Activated CD4-positive, alpha-beta T cell treated with anti-CD3 and anti-CD28 coated beads, Interleukin-2, amount 10 ng/mL, durations not matched to agents 7 days and 5 days (primary cell): ENCODE measurements around the gene SNX10. TPM values are rescaled to one million over a fixed set of nuclear protein-coding genes. Genes with fewer than 3 reads are reported as not detected.
"Not testable (repeated sequence)": the region's sequence is repeated elsewhere in the genome, so short reads cannot be mapped to it uniquely, and the experiment has no call there.

Source experiments
- CTCF ChIA-PET: fragments of 350-600 bp; sonication (Branson Sonifier 250); formaldehyde crosslinking; loops from one replicate; lab custom pipeline; 2021; ENCODE audit warnings: antibody characterized with exemption; lab: Charles Lee
- POLR2A ChIA-PET: fragments of 350-600 bp; sonication (Branson Sonifier 250); formaldehyde crosslinking; loops from one replicate; lab custom pipeline; 2021; ENCODE audit warnings: antibody characterized with exemption; lab: Charles Lee
- DNase-seq: peaks from one replicate; pipeline ENCODE4 v3.0.0-alpha.2; 2020
- H3K27ac Mint-ChIP-seq: one replicate; pipeline ENCODE4 v1.8.0; 2021; ENCODE audit warnings: mild to moderate bottlenecking, moderate library complexity, mixed read lengths
- H3K27me3 Mint-ChIP-seq: one replicate; pipeline ENCODE4 v1.8.0; 2021; ENCODE audit warnings: mixed read lengths
- H3K36me3 Mint-ChIP-seq: one replicate; pipeline ENCODE4 v1.8.0; 2021; ENCODE audit warnings: low read depth, mixed read lengths
- H3K4me1 Mint-ChIP-seq: one replicate; pipeline ENCODE4 v1.8.0; 2021; ENCODE audit warnings: mixed read lengths
- H3K4me3 Mint-ChIP-seq: one replicate; pipeline ENCODE4 v1.8.0; 2021; ENCODE audit warnings: mild to moderate bottlenecking, moderate library complexity, mixed read lengths
- H3K9me3 Mint-ChIP-seq: one replicate; pipeline ENCODE4 v1.8.0; 2021; ENCODE audit warnings: mixed read lengths
- total RNA-seq, 2 experiments: library from RNA; stranded (reverse); gene quantifications; one replicate each; pipeline ENCODE4 v1.2.3, GENCODE V29; 2021

SNX10 gene
- total RNA-seq = 10 to 100 TPM; 28.1 to 28.9 TPM

GRCh38 chr7:26291699-26292538 lies at the start of gene SNX10:
Gene SNX10 (plus strand): TSS chr7:26291862. CDS start chr7:26346443, 54,581 bp downstream.
- POLR2A ChIA-PET = interaction anchor here (0.6 to 0.8 kb wide), 2 partner anchors 87 to 136 kb away, joined by 3 read pairs; no protein-coding TSS in a partner anchor
- H3K4me3 Mint-ChIP-seq = peak within 1 kb of the TSS; percentile 92
- H3K27me3 Mint-ChIP-seq = no peaks in the 10 kb centered on the region
- DNase-seq = peak; percentile 72
- peak within 1 kb of the TSS; percentile 96 for H3K27ac Mint-ChIP-seq
- H3K9me3 Mint-ChIP-seq = no peaks in the 10 kb centered on the region
- CTCF ChIA-PET = interaction anchor here (0.7 to 1.5 kb wide), 3 partner anchors 11 to 226 kb away, joined by 3 to 4 read pairs (median 3); no protein-coding TSS in a partner anchor
- peaks cover 17% of the 10 kb centered on the region for H3K36me3 Mint-ChIP-seq
- peaks cover 40% of the 10 kb centered on the region for H3K4me1 Mint-ChIP-seq

DNA sequence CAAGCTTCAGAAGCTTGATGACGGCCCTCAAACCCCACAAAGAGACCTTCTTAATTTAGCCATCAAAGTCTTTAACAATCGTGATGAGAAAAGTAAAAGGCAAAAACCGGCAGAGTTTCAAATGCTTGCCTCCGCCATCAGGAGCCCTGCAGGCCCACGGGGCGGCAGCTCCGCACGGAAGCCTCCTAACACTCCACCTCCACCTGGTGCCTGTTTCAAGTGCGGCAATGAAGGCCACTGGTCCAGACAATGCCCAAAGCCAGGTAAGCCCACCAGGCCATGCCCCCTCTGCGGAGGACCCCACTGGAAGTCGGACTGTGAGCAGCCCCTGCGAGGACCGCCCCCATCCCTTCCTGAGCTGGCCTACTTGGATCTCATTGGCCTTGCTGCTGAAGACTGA lies 46.5 kb upstream of the SNX10 start:
- Mint-ChIP-seq H3K27ac (no peak overlapping the region), H3K9me3 (no peaks in the 10 kb centered on the region), H3K4me1 (peaks cover 2% of the 10 kb centered on the region), H3K36me3 (no peaks in the 10 kb centered on the region), H3K4me3 (no peak overlapping the region), H3K27me3 (no peaks in the 10 kb centered on the region)
- no peak for DNase-seq
- CTCF ChIA-PET = no interaction called here
- POLR2A ChIA-PET = no interaction called here

DNA sequence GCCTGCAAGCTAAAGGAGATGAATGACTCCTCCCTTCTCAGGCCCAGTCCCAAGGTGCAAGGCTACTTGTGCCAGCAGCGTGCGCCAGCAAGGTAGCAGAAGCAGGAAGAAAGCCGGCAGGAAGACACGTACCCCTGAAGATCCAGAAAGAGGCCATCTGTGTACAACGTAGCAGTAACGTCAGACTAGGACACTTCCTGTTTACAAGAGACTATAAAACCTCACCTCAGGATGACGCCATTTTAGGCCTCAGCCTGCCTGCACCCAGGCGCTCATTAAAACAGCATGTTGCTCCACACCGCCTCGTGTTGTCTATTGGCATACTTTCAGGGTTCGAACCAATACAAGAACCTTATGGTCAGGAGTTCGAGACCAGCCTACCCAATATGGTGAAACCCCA lies 41.4 kb upstream of the SNX10 start:
- DNase-seq = no peak
- CTCF ChIA-PET = interaction anchor here (0.7 kb wide), 1 partner anchor 9 kb away, joined by 3 read pairs; no protein-coding TSS in a partner anchor
- Mint-ChIP-seq H3K9me3 (no peaks in the 10 kb centered on the region), H3K36me3 (no peaks in the 10 kb centered on the region), H3K27me3 (peaks cover 3% of the 10 kb centered on the region), H3K27ac (peak overlapping the region; percentile 55), H3K4me1 (peaks cover 2% of the 10 kb centered on the region), H3K4me3 (no peak overlapping the region)
- POLR2A ChIA-PET = no interaction called here

- H3K9me3 Mint-ChIP-seq, H3K4me3 Mint-ChIP-seq, H3K27me3 Mint-ChIP-seq, H3K4me1 Mint-ChIP-seq, CTCF ChIA-PET, DNase-seq, H3K27ac Mint-ChIP-seq, POLR2A ChIA-PET, H3K36me3 Mint-ChIP-seq: not testable (repeated sequence)
Measured at GRCh38 chr7:26261866-26262265, 29.8 kb upstream of the SNX10 start.

- ChIA-PET CTCF (interaction anchor here (0.5 kb wide), 1 partner anchor 281 kb away, joined by 3 read pairs; no protein-coding TSS in a partner anchor), POLR2A (no interaction called here)
- H3K27me3 Mint-ChIP-seq = peaks cover 2% of the 10 kb centered on the region
- peaks cover 9% of the 10 kb centered on the region for H3K4me1 Mint-ChIP-seq
- peaks cover 5% of the 10 kb centered on the region for H3K9me3 Mint-ChIP-seq
- H3K27ac Mint-ChIP-seq = no peak overlapping the region
- H3K4me3 Mint-ChIP-seq = no peak overlapping the region
- DNase-seq = no peak
- no peaks in the 10 kb centered on the region for H3K36me3 Mint-ChIP-seq
Measured at GRCh38 chr7:26265065-26265464, 26.6 kb upstream of the SNX10 start.

DNA sequence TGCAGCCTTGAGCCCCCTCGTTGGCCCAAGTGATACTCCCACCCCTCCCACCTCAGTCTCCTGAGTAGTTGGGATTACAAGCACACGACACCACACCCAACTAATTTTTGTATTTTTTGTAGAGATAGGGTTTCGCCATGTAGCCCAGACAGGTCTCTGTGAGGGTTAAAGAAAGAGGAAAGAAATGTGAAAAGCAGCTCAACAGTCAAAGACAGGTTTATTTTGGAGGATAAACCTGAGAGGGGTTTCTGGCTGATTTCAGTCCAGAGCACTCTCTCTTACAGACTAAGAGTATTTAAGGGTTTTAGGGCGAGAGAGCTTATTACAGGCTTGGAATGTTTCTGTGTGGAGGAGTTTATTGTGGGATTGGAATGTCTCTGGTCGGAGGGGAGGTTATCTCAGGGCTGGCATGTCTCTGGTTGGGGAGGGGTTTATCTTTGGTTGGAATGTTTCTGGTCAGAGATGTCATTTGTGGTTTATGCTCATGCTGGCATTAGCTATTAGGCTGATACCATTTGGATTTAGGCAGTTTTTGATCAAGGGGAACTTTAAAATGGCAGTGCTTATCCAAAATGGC lies 26.1 kb upstream of the SNX10 start:
- peaks cover 5% of the 10 kb centered on the region for H3K9me3 Mint-ChIP-seq
- H3K4me1 Mint-ChIP-seq = peaks cover 9% of the 10 kb centered on the region
- no peak overlapping the region for H3K27ac Mint-ChIP-seq
- H3K27me3 Mint-ChIP-seq = peaks cover 2% of the 10 kb centered on the region
- POLR2A ChIA-PET = no interaction called here
- CTCF ChIA-PET = no interaction called here
- H3K36me3 Mint-ChIP-seq = no peaks in the 10 kb centered on the region
- no peak for DNase-seq
- H3K4me3 Mint-ChIP-seq = no peak overlapping the region

- Mint-ChIP-seq H3K4me1 (peaks cover 9% of the 10 kb centered on the region), H3K27me3 (peaks cover 5% of the 10 kb centered on the region), H3K36me3 (no peaks in the 10 kb centered on the region), H3K27ac (no peak overlapping the region), H3K4me3 (no peak overlapping the region), H3K9me3 (peaks cover 5% of the 10 kb centered on the region)
- ChIA-PET POLR2A (no interaction called here), CTCF (interaction anchor here (0.6 to 1.0 kb wide), 2 partner anchors 8 to 1006 kb away, joined by 3 to 4 read pairs; no protein-coding TSS in a partner anchor)
- no peak for DNase-seq
Measured at GRCh38 chr7:26267601-26268166, 24.0 kb upstream of the SNX10 start.

DNA sequence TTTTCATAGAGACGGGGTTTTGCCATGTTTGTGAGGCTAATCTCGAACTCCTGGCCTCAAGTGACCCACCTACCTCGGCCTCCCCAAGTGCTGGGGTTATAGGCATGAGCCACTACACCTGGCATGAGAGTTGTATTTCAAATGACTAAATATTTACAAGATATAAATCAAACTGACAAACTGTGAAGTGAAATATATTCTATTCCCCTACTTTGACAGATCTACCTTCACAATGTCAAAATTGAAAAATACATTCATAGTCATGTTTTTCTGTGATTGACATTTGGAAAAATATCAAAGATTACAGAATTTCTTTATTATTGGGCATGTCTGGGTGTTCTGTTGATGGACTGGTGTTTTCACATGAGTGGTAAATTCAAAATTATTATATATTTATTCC lies 16.4 kb upstream of the SNX10 start:
- H3K4me3 Mint-ChIP-seq = no peak overlapping the region
- peaks cover 3% of the 10 kb centered on the region for H3K27me3 Mint-ChIP-seq
- no peak for DNase-seq
- peaks cover 18% of the 10 kb centered on the region for H3K4me1 Mint-ChIP-seq
- CTCF ChIA-PET = interaction anchor here (0.6 to 1.3 kb wide), 2 partner anchors 10 to 45 kb away, joined by 3 to 6 read pairs; no protein-coding TSS in a partner anchor
- no peak overlapping the region for H3K27ac Mint-ChIP-seq
- H3K36me3 Mint-ChIP-seq = no peaks in the 10 kb centered on the region
- no peaks in the 10 kb centered on the region for H3K9me3 Mint-ChIP-seq
- POLR2A ChIA-PET = no interaction called here

DNA sequence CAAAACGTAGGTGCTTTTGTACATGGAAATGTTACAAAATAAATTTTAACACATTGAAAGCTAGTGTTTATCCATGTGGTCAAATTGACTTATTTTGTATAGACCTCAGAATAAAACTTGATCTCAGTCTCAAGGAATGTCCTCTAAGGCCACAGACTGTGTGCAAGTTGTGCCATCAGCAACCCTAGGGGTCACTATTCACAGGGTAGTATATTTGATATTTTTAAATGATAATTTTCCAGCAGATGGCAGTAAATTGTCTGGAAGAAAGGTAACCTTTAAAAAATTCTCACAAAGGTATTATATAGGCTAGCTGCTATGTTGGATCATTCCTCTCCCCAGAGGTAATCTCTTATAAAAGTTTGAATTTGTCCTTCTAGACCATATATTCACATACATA lies 12.9 kb upstream of the SNX10 start:
- Mint-ChIP-seq H3K36me3 (no peaks in the 10 kb centered on the region), H3K4me1 (peaks cover 21% of the 10 kb centered on the region), H3K9me3 (no peaks in the 10 kb centered on the region), H3K27me3 (no peaks in the 10 kb centered on the region), H3K4me3 (peak overlapping the region; percentile 56), H3K27ac (no peak overlapping the region)
- DNase-seq = no peak
- ChIA-PET CTCF (interaction anchor here (1.3 kb wide), 1 partner anchor 190 kb away, joined by 3 read pairs; no protein-coding TSS in a partner anchor), POLR2A (no interaction called here)

DNA sequence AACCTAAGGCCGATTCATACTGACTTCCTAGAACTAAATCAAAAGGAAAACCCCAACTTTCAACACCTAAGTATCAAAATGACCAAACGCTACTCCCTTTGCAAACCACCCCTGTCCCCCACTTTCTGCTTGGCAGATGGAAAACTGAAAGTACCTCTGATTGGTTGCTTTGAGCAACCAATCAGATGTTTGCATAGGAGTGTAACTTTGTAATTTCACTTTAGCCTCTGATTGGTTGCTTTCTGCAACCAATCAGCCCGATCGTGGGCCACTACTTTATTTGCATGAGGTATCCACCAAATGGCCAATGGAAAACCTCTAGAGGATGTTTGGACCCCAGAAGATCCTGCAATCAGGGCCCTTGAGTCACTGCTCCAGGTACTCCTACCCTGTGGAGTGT lies 12.3 kb upstream of the SNX10 start:
- peak overlapping the region; percentile 54 for H3K27ac Mint-ChIP-seq
- H3K36me3 Mint-ChIP-seq = no peaks in the 10 kb centered on the region
- ChIA-PET POLR2A (no interaction called here), CTCF (interaction anchor here (1.3 kb wide), 1 partner anchor 191 kb away, joined by 3 read pairs; no protein-coding TSS in a partner anchor)
- DNase-seq = peak; percentile 49
- no peaks in the 10 kb centered on the region for H3K9me3 Mint-ChIP-seq
- peaks cover 21% of the 10 kb centered on the region for H3K4me1 Mint-ChIP-seq
- peak overlapping the region; percentile 31 for H3K4me3 Mint-ChIP-seq
- H3K27me3 Mint-ChIP-seq = no peaks in the 10 kb centered on the region

- Mint-ChIP-seq H3K4me3 (peak overlapping the region; percentile 31), H3K27ac (peak overlapping the region; percentile 58), H3K9me3 (no peaks in the 10 kb centered on the region), H3K4me1 (peaks cover 21% of the 10 kb centered on the region), H3K27me3 (no peaks in the 10 kb centered on the region), H3K36me3 (no peaks in the 10 kb centered on the region)
- no peak for DNase-seq
- POLR2A ChIA-PET = no interaction called here
- CTCF ChIA-PET = interaction anchor here (1.1 to 1.8 kb wide), 2 partner anchors 11 to 82 kb away, joined by 3 to 4 read pairs; partner anchors contain the start of gene SNX10
Measured at GRCh38 chr7:26280097-26280496, 11.6 kb upstream of the SNX10 start.

DNA sequence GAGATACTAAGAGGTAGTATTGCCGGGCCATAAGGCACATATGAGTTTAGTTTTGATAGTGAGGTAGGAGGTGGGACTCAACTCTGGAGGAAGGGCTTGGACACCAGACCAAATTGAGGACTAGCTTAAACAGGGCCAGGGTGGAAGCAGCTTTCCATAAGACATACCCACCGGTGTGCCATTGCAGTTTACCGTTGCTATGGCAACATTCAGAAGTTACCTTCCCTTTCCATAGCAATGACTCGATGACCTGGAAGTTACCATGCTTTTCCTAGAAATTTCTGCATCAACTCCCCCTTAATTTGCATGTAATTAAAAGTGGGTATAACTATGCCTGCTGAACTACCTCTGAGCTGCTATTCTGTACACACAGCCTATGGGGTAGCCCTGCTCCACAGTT lies 10.9 kb upstream of the SNX10 start:
- no peaks in the 10 kb centered on the region for H3K9me3 Mint-ChIP-seq
- H3K4me3 Mint-ChIP-seq = no peak overlapping the region
- peaks cover under 1% of the 10 kb centered on the region for H3K27me3 Mint-ChIP-seq
- POLR2A ChIA-PET = no interaction called here
- peaks cover 21% of the 10 kb centered on the region for H3K4me1 Mint-ChIP-seq
- no peaks in the 10 kb centered on the region for H3K36me3 Mint-ChIP-seq
- CTCF ChIA-PET = interaction anchor here (1.1 to 1.8 kb wide), 3 partner anchors 10 to 191 kb away, joined by 3 to 4 read pairs (median 3); partner anchors contain the start of gene SNX10
- DNase-seq = no peak
- no peak overlapping the region for H3K27ac Mint-ChIP-seq
